ENCODE data around the gene ZFAND3. TPM values are rescaled to one million over a fixed set of nuclear protein-coding genes. Genes with fewer than 3 reads are reported as not detected.

The ZFAND3 gene
- total and polyA plus RNA-seq, 2 of the 4 experiments (the other 2 are of a cell fraction): 10.9 to 26.7 TPM

DNA sequence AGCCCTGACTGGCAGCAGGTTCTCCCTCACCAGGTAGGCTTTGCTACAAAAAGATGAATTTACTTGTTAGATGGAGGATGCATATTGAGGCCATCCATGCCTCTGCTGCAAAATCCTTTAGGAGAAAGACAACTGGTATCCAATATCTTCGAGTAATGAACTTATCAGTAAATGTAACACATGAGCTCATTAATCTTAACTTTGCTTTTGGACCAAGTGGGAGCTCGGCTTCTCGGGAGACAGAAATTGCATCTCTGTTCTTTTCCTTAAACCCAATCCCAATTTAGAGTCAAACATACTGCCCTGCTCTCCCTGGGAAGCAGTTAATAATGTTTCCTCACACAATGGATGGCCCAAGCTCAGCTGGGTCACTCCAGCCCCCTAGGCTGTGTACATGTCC is 330.5 kb downstream of the ZFAND3 start:
- POLR2A ChIA-PET (ENCODE audit: unreplicated experiment): no interaction called here
- in situ Hi-C loops (cut with MboI; ENCODE audit: low sequenced_read_pairs) (no loop called here), dilution Hi-C loops (cut with HindIII; ENCODE audit: low sequenced_read_pairs, unreplicated experiment) (no loop called here), intact Hi-C loops (cut with micrococcal nuclease) (loop anchor here (10.0 kb wide), 1 partner anchor 445 kb away; no protein-coding TSS in a partner anchor)
- DNase-seq (no peak), ATAC-seq (ENCODE audit: low read depth) (no peak)
- CTCF ChIA-PET: no interaction called here
- H2AK9ac ChIP-seq (replicated peaks; ENCODE audit: low read depth, low read length, poor library complexity): no peak overlapping the region
- no peak overlapping the region for H2BK20ac ChIP-seq (ENCODE audit: low read depth, low read length)
- H3K56ac ChIP-seq (ENCODE audit: extremely low read depth, insufficient read depth, low read length): no peak overlapping the region
- peaks cover 14% of the 10 kb centered on the region for H3K36me3 ChIP-seq (ENCODE audit: control insufficient read depth, insufficient read depth, low read length)
- no peak overlapping the region for H3K4ac ChIP-seq (ENCODE audit: low read depth, low read length)
- H3K27ac ChIP-seq (ENCODE audit: insufficient read depth, low read length): no peak overlapping the region
- peaks cover 60% of the 10 kb centered on the region for H4K20me1 ChIP-seq (ENCODE audit: insufficient read depth, low read length)
- H3K14ac ChIP-seq (replicated peaks; ENCODE audit: low read depth, low read length): no peak overlapping the region
- no peak overlapping the region for H2AFZ ChIP-seq (replicated peaks; ENCODE audit: low read length, poor library complexity)
- no peak overlapping the region for H2BK15ac ChIP-seq (ENCODE audit: low read depth, low read length)
- H4K8ac ChIP-seq (ENCODE audit: low read depth in 2 of 2, low read length in 2 of 2): no peak overlapping the region
- no peaks in the 10 kb centered on the region for H3K27me3 ChIP-seq (ENCODE audit: control insufficient read depth, insufficient read depth, low read length)
- no TSS peak for BruUV-seq (replicated peaks)
- no peak overlapping the region for H3K18ac ChIP-seq (ENCODE audit: low read depth, low read length)
- H3K4me2 ChIP-seq (ENCODE audit: low read depth, low read length): no peak overlapping the region
- H3K9me3 ChIP-seq (ENCODE audit: control insufficient read depth, insufficient read depth, low read length): no peaks in the 10 kb centered on the region
- peaks cover 22% of the 10 kb centered on the region; the same call in 1 of the 2 replicates for H3K4me1 ChIP-seq (ENCODE audit: control insufficient read depth, insufficient read depth, low read length)
- no peak overlapping the region for H4K5ac ChIP-seq (ENCODE audit: low read depth, low read length)
- H2BK5ac ChIP-seq (ENCODE audit: low read depth, low read length, poor library complexity, severe bottlenecking): no peak overlapping the region
- no peak overlapping the region for H3K9ac ChIP-seq (ENCODE audit: low read depth, low read length)
- H2AK5ac ChIP-seq (ENCODE audit: low read depth, low read length): no peak overlapping the region; the same call in 1 of the 2 replicates
- TF ChIP-seq MXI1 (IDR thresholded peaks at IDR 0.05; ENCODE audit: borderline replicate concordance, low read depth, low read length) (no peak), FOS (IDR thresholded peaks at IDR 0.05; ENCODE audit: low read depth, low read length) (no peak), BHLHE40 (IDR thresholded peaks at IDR 0.05; ENCODE audit: low read depth, low read length) (no peak), POLR2A (IDR thresholded peaks at IDR 0.05; ENCODE audit: low read depth, low read length) (no peak), RCOR1 (IDR thresholded peaks at IDR 0.05; ENCODE audit: insufficient replicate concordance, low read length) (no peak), RFX5 (IDR thresholded peaks at IDR 0.05; ENCODE audit: low read depth, low read length) (no peak), CHD1 (IDR thresholded peaks at IDR 0.05; ENCODE audit: low read depth, low read length) (no peak), NFE2L2 (IDR thresholded peaks at IDR 0.05; ENCODE audit: low read depth, low read length) (no peak), CEBPB (IDR thresholded peaks at IDR 0.05; ENCODE audit: low read depth, low read length) (no peak), SMC3 (IDR thresholded peaks at IDR 0.05; ENCODE audit: low read depth, low read length) (no peak), RAD21 (IDR thresholded peaks at IDR 0.05; ENCODE audit: low read length) (no peak), MAFK (IDR thresholded peaks at IDR 0.05; ENCODE audit: low read depth, low read length) (no peak), MAZ (IDR thresholded peaks at IDR 0.05; ENCODE audit: borderline replicate concordance, low read depth, low read length) (no peak)
- TF ChIP-seq, protein P1, sequence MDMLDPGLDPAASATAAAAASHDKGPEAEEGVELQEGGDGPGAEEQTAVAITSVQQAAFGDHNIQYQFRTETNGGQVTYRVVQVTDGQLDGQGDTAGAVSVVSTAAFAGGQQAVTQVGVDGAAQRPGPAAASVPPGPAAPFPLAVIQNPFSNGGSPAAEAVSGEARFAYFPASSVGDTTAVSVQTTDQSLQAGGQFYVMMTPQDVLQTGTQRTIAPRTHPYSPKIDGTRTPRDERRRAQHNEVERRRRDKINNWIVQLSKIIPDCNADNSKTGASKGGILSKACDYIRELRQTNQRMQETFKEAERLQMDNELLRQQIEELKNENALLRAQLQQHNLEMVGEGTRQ (IDR thresholded peaks at IDR 0.05; ENCODE audit: low read depth, low read length): no peak
- TF ChIP-seq, protein P2, sequence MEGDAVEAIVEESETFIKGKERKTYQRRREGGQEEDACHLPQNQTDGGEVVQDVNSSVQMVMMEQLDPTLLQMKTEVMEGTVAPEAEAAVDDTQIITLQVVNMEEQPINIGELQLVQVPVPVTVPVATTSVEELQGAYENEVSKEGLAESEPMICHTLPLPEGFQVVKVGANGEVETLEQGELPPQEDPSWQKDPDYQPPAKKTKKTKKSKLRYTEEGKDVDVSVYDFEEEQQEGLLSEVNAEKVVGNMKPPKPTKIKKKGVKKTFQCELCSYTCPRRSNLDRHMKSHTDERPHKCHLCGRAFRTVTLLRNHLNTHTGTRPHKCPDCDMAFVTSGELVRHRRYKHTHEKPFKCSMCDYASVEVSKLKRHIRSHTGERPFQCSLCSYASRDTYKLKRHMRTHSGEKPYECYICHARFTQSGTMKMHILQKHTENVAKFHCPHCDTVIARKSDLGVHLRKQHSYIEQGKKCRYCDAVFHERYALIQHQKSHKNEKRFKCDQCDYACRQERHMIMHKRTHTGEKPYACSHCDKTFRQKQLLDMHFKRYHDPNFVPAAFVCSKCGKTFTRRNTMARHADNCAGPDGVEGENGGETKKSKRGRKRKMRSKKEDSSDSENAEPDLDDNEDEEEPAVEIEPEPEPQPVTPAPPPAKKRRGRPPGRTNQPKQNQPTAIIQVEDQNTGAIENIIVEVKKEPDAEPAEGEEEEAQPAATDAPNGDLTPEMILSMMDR (conservative IDR thresholded peaks at IDR 0.05; ENCODE audit: low read depth, low read length): no peak
- TF ChIP-seq, protein P3, sequence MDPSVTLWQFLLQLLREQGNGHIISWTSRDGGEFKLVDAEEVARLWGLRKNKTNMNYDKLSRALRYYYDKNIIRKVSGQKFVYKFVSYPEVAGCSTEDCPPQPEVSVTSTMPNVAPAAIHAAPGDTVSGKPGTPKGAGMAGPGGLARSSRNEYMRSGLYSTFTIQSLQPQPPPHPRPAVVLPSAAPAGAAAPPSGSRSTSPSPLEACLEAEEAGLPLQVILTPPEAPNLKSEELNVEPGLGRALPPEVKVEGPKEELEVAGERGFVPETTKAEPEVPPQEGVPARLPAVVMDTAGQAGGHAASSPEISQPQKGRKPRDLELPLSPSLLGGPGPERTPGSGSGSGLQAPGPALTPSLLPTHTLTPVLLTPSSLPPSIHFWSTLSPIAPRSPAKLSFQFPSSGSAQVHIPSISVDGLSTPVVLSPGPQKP (IDR thresholded peaks at IDR 0.05; ENCODE audit: borderline replicate concordance, low read depth, low read length): no peak
- peaks cover 26% of the 10 kb centered on the region for H3K9me1 ChIP-seq (ENCODE audit: insufficient read depth, low read length)
- peaks cover 37 to 87% of the 10 kb centered on the region in 2 experiments for H3K79me1 ChIP-seq (ENCODE audit: low read depth in 1 of 2, low read length in 2 of 2)
- no peak overlapping the region for H4K91ac ChIP-seq (ENCODE audit: insufficient read depth, low read depth, low read length)
- H3K23ac ChIP-seq (ENCODE audit: low read depth, low read length): no peak overlapping the region
- H3K4me3 ChIP-seq (ENCODE audit: insufficient read depth, low read depth, low read length): no peak overlapping the region
- WGBS, 2 experiments (ENCODE audit: extremely low coverage in 2 of 2, insufficient read length in 1 of 2): 70% methylated on average over 2 of the region's 3 CpGs; no CpG with 5 or more reads in 1 of the 2 experiments
- H2BK120ac ChIP-seq (ENCODE audit: low read depth, low read length): no peak overlapping the region

Measured in IMR-90 (cell line).